Endothelial cell (in vitro differentiated cells): ENCODE results near the gene CMC2. TPM values are rescaled to one million over a fixed set of nuclear protein-coding genes. Genes with fewer than 3 reads are reported as not detected.

Experiments used
- DNase-seq: peaks from one replicate; pipeline ENCODE4 v3.0.0; 2021; ENCODE audit warnings: low spot score
- H3K27ac Mint-ChIP-seq: one replicate; pipeline ENCODE4 v1.8.0; 2021; ENCODE audit warnings: mixed read lengths, inconsistent platforms; ENCODE audit not compliant: unreplicated experiment
- H3K27me3 Mint-ChIP-seq: one replicate; pipeline ENCODE4 v1.8.0; 2021; ENCODE audit warnings: mild to moderate bottlenecking, moderate library complexity, mixed read lengths, inconsistent platforms; ENCODE audit not compliant: unreplicated experiment
- H3K36me3 Mint-ChIP-seq: one replicate; pipeline ENCODE4 v1.8.0; 2021; ENCODE audit warnings: mild to moderate bottlenecking, low read depth, mixed read lengths, inconsistent platforms; ENCODE audit not compliant: unreplicated experiment
- H3K4me1 Mint-ChIP-seq: one replicate; pipeline ENCODE4 v1.8.0; 2021; ENCODE audit warnings: mild to moderate bottlenecking, mixed read lengths, inconsistent platforms; ENCODE audit not compliant: unreplicated experiment
- H3K4me3 Mint-ChIP-seq: one replicate; pipeline ENCODE4 v1.8.0; 2021; ENCODE audit warnings: mild to moderate bottlenecking, mixed read lengths, inconsistent platforms; ENCODE audit not compliant: unreplicated experiment
- H3K9me3 Mint-ChIP-seq: one replicate; pipeline ENCODE4 v1.8.0; 2021; ENCODE audit warnings: mixed read lengths, inconsistent platforms; ENCODE audit not compliant: unreplicated experiment
- CTCF ChIP-seq: fragments of 200-600 bp; sonication (generic); IDR thresholded peaks from one replicate; pipeline ENCODE4 v1.5.0; 2021; ENCODE audit warnings: antibody characterized with exemption; ENCODE audit not compliant: unreplicated experiment
- total RNA-seq: library from RNA; stranded (reverse); fragmentation: NEBNext Ultra II Directional; extraction: Animal tissue kit (Norgen Biotek cat#: 25700); gene quantifications from one replicate; pipeline ENCODE4 v1.2.1, GENCODE V29; 2021; ENCODE audit not compliant: unreplicated experiment

CMC2 gene
- total RNA-seq, 1 donor from 2014 or later = 51.1 TPM

- Mint-ChIP-seq H3K9me3 (peaks cover 6% of the 10 kb centered on the region), H3K27me3 (peaks cover 3% of the 10 kb centered on the region), H3K4me3 (no peak overlapping the region), H3K36me3 (peaks cover 6% of the 10 kb centered on the region), H3K4me1 (peaks cover 15% of the 10 kb centered on the region), H3K27ac (no peak overlapping the region)
- no peak for TF ChIP-seq CTCF
- DNase-seq = no peak
Measured at GRCh38 chr16:81003610-81004460, 2.9 kb downstream of the CMC2 start.

- H3K9me3 Mint-ChIP-seq = peaks cover 6% of the 10 kb centered on the region
- H3K36me3 Mint-ChIP-seq = peaks cover 6% of the 10 kb centered on the region
- H3K27ac Mint-ChIP-seq = no peak overlapping the region
- peaks cover 8% of the 10 kb centered on the region for H3K4me1 Mint-ChIP-seq
- TF ChIP-seq CTCF = no peak
- H3K4me3 Mint-ChIP-seq = no peak overlapping the region
- H3K27me3 Mint-ChIP-seq = peaks cover 3% of the 10 kb centered on the region
- no peak for DNase-seq
Measured at GRCh38 chr16:81003064-81003463, 3.6 kb downstream of the CMC2 start.

GRCh38 chr16:81001330-81001729 is 5.4 kb downstream of the CMC2 start:
- no peak for DNase-seq
- Mint-ChIP-seq H3K27me3 (no peaks in the 10 kb centered on the region), H3K27ac (no peak overlapping the region), H3K4me1 (peaks cover 5% of the 10 kb centered on the region), H3K4me3 (no peak overlapping the region), H3K9me3 (peaks cover 6% of the 10 kb centered on the region), H3K36me3 (peaks cover 3% of the 10 kb centered on the region)
- no peak for TF ChIP-seq CTCF

- peaks cover 3% of the 10 kb centered on the region for H3K36me3 Mint-ChIP-seq
- no peaks in the 10 kb centered on the region for H3K27me3 Mint-ChIP-seq
- H3K4me3 Mint-ChIP-seq = no peak overlapping the region
- no peak for TF ChIP-seq CTCF
- no peak for DNase-seq
- H3K27ac Mint-ChIP-seq = no peak overlapping the region
- peaks cover 6% of the 10 kb centered on the region for H3K9me3 Mint-ChIP-seq
- peaks cover 5% of the 10 kb centered on the region for H3K4me1 Mint-ChIP-seq
Measured at GRCh38 chr16:81000873-81001272, 5.8 kb downstream of the CMC2 start.

GRCh38 chr16:80997964-80998620 is 8.6 kb downstream of the CMC2 start:
- H3K27ac Mint-ChIP-seq = no peak overlapping the region
- no peak for TF ChIP-seq CTCF
- H3K4me3 Mint-ChIP-seq = no peak overlapping the region

More at GRCh38 chr16:80997964-80998620, 8.6 kb downstream of the CMC2 start:
- DNase-seq = no peak
- Mint-ChIP-seq H3K27me3 (no peaks in the 10 kb centered on the region), H3K36me3 (peaks cover 3% of the 10 kb centered on the region), H3K9me3 (peaks cover 6% of the 10 kb centered on the region), H3K4me1 (no peaks in the 10 kb centered on the region)
